HG02852 (cell line): ENCODE data around the gene IQCB1.
"Not testable (repeated sequence)": the region's sequence is repeated elsewhere in the genome, so short reads cannot be mapped to it uniquely, and the experiment has no call there.

Experiments
- ATAC-seq: cut with Tn5 transposase; IDR thresholded peaks from one replicate; pipeline ENCODE4 v1.9.1; 2021; ENCODE audit warnings: mild to moderate bottlenecking, moderate library complexity; ENCODE audit not compliant: unreplicated experiment

Gene IQCB1

GRCh38 chr3:121749276-121750086 lies 85.4 kb downstream of the IQCB1 start, which contains the start of gene GOLGB1:
Gene GOLGB1, minus strand, starts transcription at chr3:121749741. Its CDS starts 18,770 bp downstream, at chr3:121730971.
- ATAC-seq = peak; percentile 98

DNA sequence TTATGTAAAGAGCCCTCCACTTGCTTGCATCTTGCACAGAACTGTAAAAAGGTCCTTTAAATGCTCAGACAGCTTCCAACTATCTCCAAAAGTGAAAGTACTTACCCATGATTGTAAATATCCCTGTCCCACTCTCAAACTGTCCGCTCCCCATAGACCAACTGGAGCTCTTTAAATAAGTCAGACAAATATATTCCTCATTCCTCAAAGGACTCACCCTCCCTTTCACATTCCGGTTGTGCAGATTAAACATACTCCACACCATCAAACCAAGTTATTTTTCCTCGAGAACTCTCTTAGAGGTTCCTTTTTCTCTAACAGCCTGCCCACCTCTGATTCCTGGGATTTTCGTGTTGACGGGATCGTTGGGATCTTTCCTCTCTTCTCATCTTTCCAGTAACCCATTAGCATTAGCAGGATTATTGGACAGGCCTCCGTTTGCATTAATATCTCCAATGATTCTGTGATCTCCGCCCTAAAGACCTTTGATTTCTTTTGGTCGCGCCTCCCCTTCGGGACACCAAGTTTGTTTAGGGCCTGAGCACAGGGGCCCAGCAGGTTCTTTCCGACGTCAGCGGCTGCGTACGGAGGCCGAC lies 86.1 kb downstream of the IQCB1 start:
- peak; percentile 17 for ATAC-seq

GRCh38 chr3:121747976-121748375 lies 86.9 kb downstream of the IQCB1 start:
- ATAC-seq = no peak

DNA sequence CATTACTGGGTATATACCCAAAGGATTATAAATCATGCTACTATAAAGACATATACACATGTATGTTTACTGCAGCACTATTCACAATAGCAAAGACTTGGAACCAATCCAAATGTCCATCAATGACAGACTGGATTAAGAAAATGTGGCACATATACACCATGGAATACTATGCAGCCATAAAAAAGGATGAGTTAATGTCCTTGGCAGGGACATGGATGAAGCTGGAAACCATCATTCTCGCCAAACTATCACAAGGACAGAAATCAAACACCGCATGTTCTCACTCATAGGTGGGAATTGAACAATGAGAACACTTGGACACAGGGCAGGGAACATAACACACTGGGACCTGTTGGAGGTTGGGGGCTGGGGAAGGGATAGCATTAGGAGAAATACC lies 91.8 kb downstream of the IQCB1 start:
- not testable (repeated sequence) for ATAC-seq

DNA sequence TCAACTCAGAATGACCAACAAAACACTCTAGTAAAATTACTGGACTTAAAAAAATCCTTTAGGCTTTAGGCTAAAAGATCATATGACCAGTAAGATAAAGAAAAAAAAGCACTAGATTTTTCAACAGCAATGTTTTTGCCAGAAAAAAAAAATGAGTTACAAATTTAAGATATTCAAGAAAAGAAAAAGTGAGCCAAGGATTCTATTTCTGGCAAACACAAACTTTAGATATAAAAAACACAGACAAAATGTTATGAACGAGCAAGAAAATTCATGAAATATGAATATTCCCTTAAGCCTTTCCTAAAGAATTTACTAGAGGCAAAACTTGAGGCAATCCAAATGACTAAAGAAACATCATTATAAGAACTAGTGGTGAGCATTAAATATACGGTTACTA lies 94.0 kb downstream of the IQCB1 start:
- ATAC-seq = no peak

DNA sequence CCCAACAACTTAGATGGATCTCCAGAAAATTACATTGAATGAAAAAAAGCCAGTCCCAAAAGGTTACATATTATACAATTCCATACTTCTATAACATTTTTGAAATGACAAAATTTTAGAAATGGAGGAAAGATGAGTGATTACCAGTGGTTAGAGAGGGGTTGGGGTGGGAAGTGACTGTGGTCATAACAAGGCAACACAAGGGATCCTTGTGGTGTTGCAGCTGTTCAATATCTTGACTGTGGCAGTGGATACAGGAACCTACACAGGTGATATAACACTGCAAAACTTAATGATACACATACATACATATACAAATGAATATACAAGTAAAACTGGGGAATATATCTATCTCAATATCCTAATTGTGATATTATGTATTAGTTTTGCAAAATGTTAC lies 95.0 kb downstream of the IQCB1 start:
- no peak for ATAC-seq

GRCh38 chr3:121737644-121738043 lies 97.2 kb downstream of the IQCB1 start:
- ATAC-seq = no peak

- no peak for ATAC-seq
Measured at GRCh38 chr3:121736112-121736511, 98.7 kb downstream of the IQCB1 start.

GRCh38 chr3:121735047-121735696 lies 99.7 kb downstream of the IQCB1 start:
- peak; percentile 97 for ATAC-seq

GRCh38 chr3:121730940-121731687 lies 103.7 kb downstream of the IQCB1 start:
- no peak for ATAC-seq

DNA sequence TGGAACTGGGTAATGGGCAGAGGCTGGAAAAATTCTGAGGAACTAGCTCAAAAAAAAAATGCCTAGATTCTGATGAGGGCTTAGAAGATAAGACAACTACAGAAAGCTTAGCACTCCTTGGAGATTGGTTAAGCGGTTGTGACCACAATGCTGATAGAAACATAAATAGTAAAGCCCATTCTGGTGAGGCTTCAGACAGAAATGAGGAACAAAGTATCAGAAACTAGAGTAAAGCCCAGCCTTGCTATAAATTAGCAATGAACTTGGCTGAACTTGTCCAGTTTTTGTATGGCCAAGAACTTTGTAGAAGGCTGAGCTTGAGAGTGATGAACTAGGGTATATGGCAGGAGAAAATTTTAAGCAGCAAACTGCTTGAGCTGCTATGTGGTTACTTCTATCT lies 110.7 kb downstream of the IQCB1 start:
- peak; percentile 99 for ATAC-seq

- no peak for ATAC-seq
Measured at GRCh38 chr3:121723485-121723884, 111.4 kb downstream of the IQCB1 start.

DNA sequence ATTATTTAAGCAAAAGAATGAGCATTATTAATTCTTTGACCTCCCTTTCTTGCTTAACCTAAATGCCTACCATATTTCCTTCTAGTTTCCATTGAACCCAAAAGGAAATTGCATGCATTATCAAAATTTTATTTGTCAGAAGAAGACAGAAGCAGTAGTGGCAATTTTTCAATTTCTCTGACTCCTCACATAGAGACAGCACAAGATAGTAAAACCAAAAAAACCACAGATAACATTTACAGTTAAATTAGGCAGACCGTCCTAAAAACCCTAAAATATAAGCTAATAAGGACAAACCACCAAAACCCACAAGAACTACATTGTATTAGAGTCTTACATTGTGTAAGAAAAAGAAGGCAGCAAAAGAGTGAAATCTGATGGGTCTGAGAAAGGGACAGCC lies 112.4 kb downstream of the IQCB1 start:
- no peak for ATAC-seq

- ATAC-seq = no peak
Measured at GRCh38 chr3:121720163-121720562, 114.7 kb downstream of the IQCB1 start.
